D721Med (cell line): ENCODE measurements around the gene TIMM44.
"Not testable (repeated sequence)": the region's sequence is repeated elsewhere in the genome, so short reads cannot be mapped to it uniquely, and the experiment has no call there.

Experiments
- DNase-seq: peaks from one replicate; pipeline ENCODE4 v3.0.0; 2011; ENCODE audit warnings: low spot score; ENCODE audit not compliant: insufficient read length
- FAIRE-seq: peaks from 2 replicates; lab custom pipeline; 2011; peaks lifted over from hg19 to GRCh38; lab: Jason Lieb, UNC
- TF ChIP-seq, protein P1 (sequence below): IDR thresholded peaks from 2 replicates; pipeline ENCODE4 v1.5.1; 2012; ENCODE audit warnings: mild to moderate bottlenecking, control low read depth; ENCODE audit not compliant: insufficient read depth; ENCODE audit errors: missing control alignments

The TIMM44 gene

GRCh38 chr19:7933828-7934725 lies 9.4 kb downstream of the TIMM44 start:
- DNase-seq (no peak), FAIRE-seq (no peak)
- TF ChIP-seq, protein P1, sequence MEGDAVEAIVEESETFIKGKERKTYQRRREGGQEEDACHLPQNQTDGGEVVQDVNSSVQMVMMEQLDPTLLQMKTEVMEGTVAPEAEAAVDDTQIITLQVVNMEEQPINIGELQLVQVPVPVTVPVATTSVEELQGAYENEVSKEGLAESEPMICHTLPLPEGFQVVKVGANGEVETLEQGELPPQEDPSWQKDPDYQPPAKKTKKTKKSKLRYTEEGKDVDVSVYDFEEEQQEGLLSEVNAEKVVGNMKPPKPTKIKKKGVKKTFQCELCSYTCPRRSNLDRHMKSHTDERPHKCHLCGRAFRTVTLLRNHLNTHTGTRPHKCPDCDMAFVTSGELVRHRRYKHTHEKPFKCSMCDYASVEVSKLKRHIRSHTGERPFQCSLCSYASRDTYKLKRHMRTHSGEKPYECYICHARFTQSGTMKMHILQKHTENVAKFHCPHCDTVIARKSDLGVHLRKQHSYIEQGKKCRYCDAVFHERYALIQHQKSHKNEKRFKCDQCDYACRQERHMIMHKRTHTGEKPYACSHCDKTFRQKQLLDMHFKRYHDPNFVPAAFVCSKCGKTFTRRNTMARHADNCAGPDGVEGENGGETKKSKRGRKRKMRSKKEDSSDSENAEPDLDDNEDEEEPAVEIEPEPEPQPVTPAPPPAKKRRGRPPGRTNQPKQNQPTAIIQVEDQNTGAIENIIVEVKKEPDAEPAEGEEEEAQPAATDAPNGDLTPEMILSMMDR: no peak

- no peak for DNase-seq
- FAIRE-seq: no peak
- TF ChIP-seq, protein P1: peak; percentile 13
These were observed 10.1 kb downstream of the TIMM44 start for GRCh38 chr19:7933411-7933810.

DNA sequence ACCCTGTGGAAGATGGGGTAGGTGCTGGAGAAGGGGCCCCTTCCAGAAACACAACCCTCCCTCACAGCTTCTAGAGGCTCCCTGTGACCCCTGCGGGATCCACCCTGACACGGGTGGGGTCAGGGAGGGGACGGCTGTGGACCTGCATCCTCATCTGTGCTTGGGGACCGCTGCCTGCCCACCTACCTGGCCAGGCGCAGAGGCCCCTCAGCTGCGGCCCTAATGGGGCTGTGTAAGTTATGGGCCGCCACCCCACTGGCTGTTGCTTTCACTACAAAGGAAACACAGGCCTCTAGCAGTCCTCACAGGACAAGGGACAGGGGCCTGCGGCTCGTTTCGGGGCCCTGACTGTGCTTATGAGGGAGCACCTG lies 10.6 kb downstream of the TIMM44 start:
- TF ChIP-seq, protein P1: no peak
- DNase-seq (no peak), FAIRE-seq (no peak)

DNA sequence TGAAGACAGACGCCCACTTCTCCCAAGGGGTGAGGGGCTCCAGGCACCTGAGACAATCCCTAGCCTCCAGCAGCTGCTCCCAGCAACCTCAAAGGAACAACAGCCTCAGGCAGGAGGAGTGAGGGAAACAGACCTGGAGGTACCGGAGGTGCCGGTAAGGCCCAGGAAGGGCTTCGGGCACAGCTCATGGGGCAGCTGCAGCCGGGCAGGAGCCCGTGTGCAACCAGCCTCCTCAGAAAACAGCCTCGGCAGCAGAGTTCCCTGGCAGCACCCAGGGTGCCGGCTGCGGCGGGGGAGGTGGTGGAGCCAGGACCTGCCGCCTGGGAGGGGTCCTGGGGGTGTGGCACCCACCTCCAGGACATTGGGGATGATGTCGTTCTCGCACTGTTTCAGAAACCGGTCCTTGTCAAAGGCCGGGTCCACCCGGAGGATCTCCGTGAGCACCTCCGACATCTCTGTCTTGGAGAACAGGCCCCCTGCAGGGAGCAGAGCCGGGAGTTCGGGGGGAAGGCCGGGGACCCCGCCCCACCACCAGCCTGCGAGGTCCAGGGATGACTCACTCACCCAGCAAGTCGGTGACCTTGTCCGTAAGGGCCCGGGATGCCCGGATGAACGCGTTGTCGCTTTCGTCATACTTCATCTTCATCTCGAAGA lies 11.1 kb downstream of the TIMM44 start:
- TF ChIP-seq, protein P1: no peak
- no peak for FAIRE-seq

GRCh38 chr19:7931221-7932061 lies 12.0 kb downstream of the TIMM44 start:
- TF ChIP-seq, protein P1: no peak
- FAIRE-seq: no peak

More for the DNA sequence above, 11.1 kb downstream of the TIMM44 start:
- DNase-seq: no peak

DNA sequence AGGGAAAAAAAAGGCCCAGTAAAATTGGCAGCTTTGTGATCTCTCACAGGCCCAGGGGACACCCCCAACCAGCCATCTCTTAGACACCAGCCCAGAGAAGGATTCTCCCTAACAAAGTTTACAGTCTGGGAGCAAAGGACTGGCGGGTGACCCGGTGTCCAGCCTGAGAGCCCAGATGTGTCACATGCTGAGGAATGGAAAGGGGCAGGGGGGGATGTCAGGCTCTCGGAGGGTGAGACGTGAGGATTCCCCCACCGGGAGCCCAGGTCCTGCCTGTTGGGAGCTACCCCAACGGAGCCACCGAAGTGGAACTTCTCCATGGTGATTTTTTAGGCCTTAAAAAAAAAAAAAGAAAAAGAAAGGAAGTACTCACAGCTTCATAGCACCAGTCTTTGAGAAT lies 12.7 kb downstream of the TIMM44 start:
- no peak for DNase-seq
- TF ChIP-seq, protein P1: no peak
- no peak for FAIRE-seq

More at GRCh38 chr19:7931221-7932061, 12.0 kb downstream of the TIMM44 start:
- no peak for DNase-seq

DNA sequence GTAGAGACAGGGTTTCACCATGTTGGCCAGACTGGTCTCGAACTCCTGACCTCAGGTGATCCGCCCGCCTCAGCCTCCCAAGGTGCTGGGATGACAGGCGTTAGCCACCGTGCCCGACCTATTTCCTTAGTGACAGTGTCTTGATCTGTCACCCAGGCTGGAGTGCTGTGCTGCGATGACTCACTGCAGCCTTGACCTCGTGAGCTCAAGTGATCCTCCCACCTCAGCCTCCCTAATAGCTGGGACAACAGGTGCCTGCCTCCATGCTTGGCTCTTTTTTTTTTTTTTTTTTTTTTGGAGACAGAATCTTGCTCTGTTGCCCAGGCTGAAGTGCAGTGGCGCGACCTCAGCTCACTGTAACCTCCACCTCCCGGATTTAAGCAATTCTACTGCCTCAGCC lies 13.4 kb downstream of the TIMM44 start:
- not testable (repeated sequence) for DNase-seq, FAIRE-seq
